Brain pericyte (primary cell): ENCODE measurements around the gene NOL3.

Source experiments
- DNase-seq: peaks from one replicate; pipeline ENCODE4 v3.0.0-alpha.2; 2012; ENCODE audit warnings: low read depth, low spot score

The NOL3 gene

GRCh38 chr16:67170949-67171649, 761 bp downstream of the NOL3 start:
- DNase-seq: no peak

- no peak for DNase-seq
Observed at GRCh38 chr16:67173323-67173722, 3.0 kb downstream of the NOL3 start.

- peak; percentile 37 for DNase-seq
Observed at GRCh38 chr16:67173808-67174705, 3.7 kb downstream of the NOL3 start.

- no peak for DNase-seq
Observed at GRCh38 chr16:67174706-67175231, 4.4 kb downstream of the NOL3 start.

- no peak for DNase-seq
Observed at GRCh38 chr16:67176662-67177061, 6.3 kb downstream of the NOL3 start.

GRCh38 chr16:67177743-67178699, 7.7 kb downstream of the NOL3 start:
- DNase-seq: no peak

- DNase-seq: no peak
Observed at GRCh38 chr16:67179421-67180080, 9.2 kb downstream of the NOL3 start.

- DNase-seq: no peak
Observed at GRCh38 chr16:67180166-67180565, 9.8 kb downstream of the NOL3 start.

- DNase-seq: no peak
Observed at GRCh38 chr16:67181346-67181745, 11.0 kb downstream of the NOL3 start.

GRCh38 chr16:67182288-67182687, 11.9 kb downstream of the NOL3 start:
- DNase-seq: no peak

- DNase-seq: no peak
Observed at GRCh38 chr16:67183284-67183626, 12.9 kb downstream of the NOL3 start.

- DNase-seq: peak; percentile 86
Observed at GRCh38 chr16:67183627-67184452, 13.5 kb downstream of the NOL3 start, which contains the start of gene MATCAP1. Gene MATCAP1, minus strand, starts transcription at chr16:67183963. Its CDS starts 3,353 bp downstream, at chr16:67180610.

- no peak for DNase-seq
Observed at GRCh38 chr16:67184453-67184994, 14.2 kb downstream of the NOL3 start.

GRCh38 chr16:67184995-67185650, 14.8 kb downstream of the NOL3 start:
- DNase-seq: peak; percentile 66

- DNase-seq: no peak
Observed at GRCh38 chr16:67185651-67186134, 15.4 kb downstream of the NOL3 start.

GRCh38 chr16:67186550-67186950, 16.2 kb downstream of the NOL3 start:
- no peak for DNase-seq

- DNase-seq: no peak
Observed at GRCh38 chr16:67187175-67187890, 17.0 kb downstream of the NOL3 start.

- no peak for DNase-seq
Observed at GRCh38 chr16:67188323-67188722, 18.0 kb downstream of the NOL3 start.
